NCI-H1092 treated with DMSO at 0.1 percent for 48 hours (cell line): ENCODE data around the gene GLO1.

Source experiments
- DNase-seq: peaks from one replicate; lab custom pipeline; 2025; lab: John Stamatoyannopoulos, UW

The GLO1 gene

GRCh38 chr6:38671885-38672467 lies 31.0 kb downstream of the GLO1 start:
- DNase-seq, result peak; percentile 20

DNA sequence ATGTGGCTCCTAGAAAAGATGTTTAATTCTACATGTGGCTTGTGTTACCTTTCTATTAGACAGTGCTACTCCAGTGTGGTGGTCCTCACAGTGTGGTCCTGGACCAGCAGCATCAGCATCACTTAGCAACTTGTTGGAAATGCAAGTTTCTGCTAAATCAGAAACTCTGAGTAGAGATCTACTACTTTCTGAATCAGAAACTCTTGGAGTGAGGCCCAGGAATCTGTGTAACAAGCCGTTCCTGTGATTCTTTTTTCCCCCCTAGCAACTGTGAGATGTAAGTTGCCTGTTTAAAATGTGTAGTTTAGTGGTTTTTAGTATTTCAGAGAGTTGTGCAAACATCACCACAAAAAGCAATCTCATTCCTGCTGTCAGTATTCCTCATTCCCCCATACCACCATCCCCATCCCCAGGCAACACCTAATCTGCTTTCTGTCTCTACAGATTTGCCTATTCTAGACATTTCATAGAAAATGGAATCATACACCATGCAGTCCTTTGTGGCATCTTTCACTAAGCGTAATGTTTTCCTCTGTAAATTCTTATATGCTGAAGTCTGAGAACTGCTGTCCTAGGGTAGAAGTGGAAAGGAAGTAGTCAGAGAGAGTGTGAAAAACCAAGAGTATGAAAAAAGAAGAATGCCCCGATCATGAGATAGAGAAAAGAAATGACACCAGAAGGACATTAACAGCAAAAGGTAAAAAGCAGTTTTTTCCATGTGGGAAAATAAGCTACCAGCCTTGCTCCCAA lies 44.4 kb downstream of the GLO1 start:
- DNase-seq, result no peak

- no peak for DNase-seq
Measured at GRCh38 chr6:38656896-38657295, 46.0 kb downstream of the GLO1 start.

- no peak for DNase-seq
Measured at GRCh38 chr6:38654263-38654662, 48.7 kb downstream of the GLO1 start.

DNA sequence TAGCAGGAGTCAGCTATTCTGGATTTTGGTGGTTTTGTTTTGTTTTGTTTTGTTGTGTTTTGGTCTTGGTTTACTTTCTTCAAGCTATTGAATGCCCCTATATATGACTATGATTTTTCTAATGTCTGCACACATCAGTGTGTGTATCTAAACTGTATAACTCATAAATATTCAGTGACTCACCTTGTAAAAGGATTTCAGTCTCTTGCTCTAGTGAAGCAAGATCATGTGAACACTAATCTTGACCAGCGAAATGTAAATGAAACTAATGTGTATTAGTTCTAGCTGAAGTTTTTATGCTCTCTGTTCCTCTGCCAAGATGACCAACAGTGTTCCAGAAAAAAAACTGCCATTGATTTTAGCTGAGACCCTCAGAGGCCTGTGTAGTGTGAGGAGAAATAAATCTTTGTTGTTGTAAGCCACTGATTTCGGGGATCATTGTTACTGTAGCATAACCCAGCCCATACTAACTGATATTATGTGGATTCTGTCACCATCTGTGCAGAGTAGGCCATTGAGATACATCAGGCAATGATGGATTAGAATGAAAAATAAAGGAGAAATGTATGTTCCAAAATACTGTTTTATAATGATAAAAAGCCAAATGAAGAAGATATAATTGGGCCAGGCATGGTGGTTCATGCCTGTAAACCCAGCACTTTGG lies 51.7 kb downstream of the GLO1 start:
- DNase-seq, result no peak

- DNase-seq, result no peak
Measured at GRCh38 chr6:38650207-38650752, 52.7 kb downstream of the GLO1 start.

- no peak for DNase-seq
Measured at GRCh38 chr6:38649744-38650143, 53.2 kb downstream of the GLO1 start.

DNA sequence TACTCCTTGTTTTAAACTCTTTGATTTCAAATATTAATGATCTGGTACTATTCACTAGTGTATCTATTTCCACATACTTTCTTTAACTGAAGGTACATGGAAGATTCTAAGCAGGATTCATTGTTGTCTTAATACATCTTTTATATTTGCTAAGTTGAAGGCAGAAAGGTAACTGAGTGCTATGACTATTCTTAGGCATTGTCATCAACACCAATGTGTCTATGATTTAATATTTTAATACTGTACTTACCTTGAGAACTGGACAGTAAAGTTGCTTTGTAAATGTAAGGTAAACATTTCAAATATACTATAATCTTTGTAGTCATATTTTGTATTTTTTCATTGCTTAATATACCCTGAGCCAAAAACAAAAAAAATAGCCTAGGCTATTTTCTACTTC lies 54.3 kb downstream of the GLO1 start:
- no peak for DNase-seq

DNA sequence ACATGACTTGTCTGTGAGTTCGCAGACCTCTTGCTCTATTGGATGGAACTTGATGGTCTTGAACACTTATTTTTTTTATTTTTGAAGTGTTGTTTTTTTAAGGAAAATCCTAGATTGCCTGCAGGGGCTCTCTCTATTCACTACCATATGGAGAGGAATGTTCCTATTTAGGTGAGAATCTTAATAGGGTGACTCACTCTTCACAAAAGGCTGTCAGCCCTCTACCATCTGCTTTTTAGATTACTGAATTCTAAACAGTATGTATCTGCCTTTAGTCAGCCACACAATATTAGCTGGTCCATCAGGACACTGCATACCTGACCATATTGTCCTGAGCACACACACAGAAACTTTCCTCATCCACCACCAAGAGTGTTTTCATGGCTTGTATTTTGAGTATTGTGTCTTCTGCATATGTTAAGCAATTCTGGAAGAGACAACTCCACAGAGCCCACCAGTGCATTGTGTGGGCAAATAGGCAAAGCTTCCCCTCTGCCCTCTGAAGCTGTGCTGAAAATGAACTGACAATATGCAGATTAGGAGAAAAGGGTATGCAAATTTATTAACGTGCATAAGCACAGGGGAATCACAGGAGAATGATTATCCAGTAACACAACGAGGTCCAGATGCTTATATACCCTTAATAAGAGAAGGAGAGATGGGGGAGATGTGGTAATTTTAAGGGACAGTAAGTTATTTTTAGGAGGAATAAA lies 56.6 kb downstream of the GLO1 start:
- no peak for DNase-seq

GRCh38 chr6:38644951-38645350 lies 58.0 kb downstream of the GLO1 start:
- DNase-seq, result no peak

- DNase-seq, result no peak
Measured at GRCh38 chr6:38640216-38640909, 62.6 kb downstream of the GLO1 start.

DNA sequence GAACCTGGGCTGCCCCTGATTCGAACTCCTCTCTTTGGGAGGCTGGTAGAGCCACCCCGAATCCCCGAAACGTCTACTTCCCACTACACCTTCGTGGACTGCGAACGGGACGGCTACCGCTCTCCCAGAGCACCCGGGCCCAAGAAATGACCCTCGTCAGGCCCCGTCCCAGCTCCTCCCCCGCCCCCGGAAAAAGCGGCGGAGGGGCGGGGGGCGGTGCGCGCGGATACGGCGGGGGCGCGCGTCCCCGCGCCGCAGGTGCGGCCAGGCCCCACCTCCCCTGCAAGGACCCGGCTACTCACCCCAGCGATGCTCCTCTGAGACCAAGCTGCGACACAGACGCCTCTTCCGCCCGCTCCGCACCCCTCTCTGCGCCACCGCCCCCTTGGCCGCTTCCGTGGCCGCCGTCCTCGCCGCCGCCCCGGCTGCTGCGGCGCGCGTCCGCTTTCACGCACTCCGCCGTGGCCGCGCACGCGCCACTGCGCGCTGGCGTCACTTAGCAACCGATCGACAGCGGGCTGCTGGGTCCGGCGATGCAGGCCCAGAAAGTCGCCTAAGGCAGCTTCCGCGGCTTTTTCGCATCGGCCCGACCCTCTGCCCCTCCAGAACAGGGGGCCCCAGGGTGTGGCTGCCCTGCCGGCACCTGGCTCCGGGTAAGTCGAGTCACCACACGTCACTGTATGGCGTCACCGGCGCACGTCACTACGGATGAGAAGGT lies 63.3 kb downstream of the GLO1 start, which contains the start of gene BTBD9:
Gene BTBD9, minus strand, starts transcription at position 432 of the 718 bp plus-strand sequence.
- peak; percentile 76 for DNase-seq

DNA sequence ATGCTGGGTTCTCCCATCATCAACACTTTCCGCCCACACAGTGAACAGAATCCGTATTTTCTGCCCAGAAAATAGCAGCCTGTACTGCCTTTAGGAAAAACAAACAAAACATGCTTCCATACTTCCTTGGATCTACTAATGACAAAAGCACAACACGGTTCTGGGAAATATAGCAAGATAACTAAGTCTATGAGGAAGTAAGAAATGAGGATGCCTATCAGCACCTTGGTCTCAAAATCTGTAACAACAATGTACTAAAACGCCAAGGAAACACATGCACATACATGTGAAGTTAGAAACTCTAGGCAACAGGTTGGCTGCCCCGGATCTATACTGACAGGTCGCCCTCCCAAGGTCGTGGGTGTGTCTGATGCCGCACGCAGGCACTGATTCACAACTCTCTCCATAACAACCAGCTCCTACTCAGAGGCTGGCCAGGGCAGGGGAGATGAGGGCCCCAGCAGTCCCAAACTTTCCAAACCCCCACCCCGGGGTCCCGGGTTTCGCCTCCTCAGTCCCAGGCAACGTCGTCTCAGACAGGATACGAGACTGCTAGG lies 63.9 kb downstream of the GLO1 start:
- DNase-seq, result no peak

GRCh38 chr6:38637756-38638155 lies 65.2 kb downstream of the GLO1 start:
- DNase-seq, result no peak

GRCh38 chr6:38636027-38636426 lies 66.9 kb downstream of the GLO1 start:
- no peak for DNase-seq

DNA sequence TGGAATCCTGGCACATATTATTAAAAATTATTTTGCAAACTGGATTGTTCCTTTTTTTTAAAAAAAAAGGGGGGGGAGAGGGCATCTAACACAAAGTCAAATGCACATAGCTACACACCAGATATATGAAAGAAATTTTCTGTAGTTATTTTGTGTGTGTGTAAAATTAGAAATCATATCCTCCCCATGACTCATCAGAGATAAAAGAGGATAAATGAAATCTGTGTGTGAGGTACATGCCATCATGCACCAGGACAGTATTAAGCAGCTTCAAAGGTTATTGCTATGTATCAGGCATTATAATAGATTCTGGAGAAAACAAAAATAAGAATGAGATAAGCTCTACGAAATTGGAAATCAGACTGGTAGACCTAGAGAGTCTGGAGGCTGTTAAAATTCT lies 68.4 kb downstream of the GLO1 start:
- no peak for DNase-seq

GRCh38 chr6:38632490-38632889 lies 70.5 kb downstream of the GLO1 start:
- DNase-seq, result no peak

- no peak for DNase-seq
Measured at GRCh38 chr6:38631186-38631783, 71.7 kb downstream of the GLO1 start.
